Uterus (tissue), 2 donors: ENCODE data around the gene FILIP1L.

Source experiments
- CTCF ChIP-seq, 4 experiments: fragments of 200-600 bp in 2 of 4; fragments of 450-650 bp in 2 of 4; sonication (generic) in 2 of 4; IDR thresholded peaks; one replicate each; pipeline ENCODE4 v1.5.1; 2016 to 2019; ENCODE audit warnings: antibody characterized with exemption in 4 of 4, mild to moderate bottlenecking in 2 of 4, moderate library complexity in 1 of 4
- POLR2A ChIP-seq, 2 donors: fragments of 450-650 bp; IDR thresholded peaks; one replicate each; pipeline ENCODE4 v1.6.1; 2016; ENCODE audit warnings: antibody characterized with exemption in 2 of 2, mild to moderate bottlenecking in 1 of 2, moderate library complexity in 1 of 2

DNA sequence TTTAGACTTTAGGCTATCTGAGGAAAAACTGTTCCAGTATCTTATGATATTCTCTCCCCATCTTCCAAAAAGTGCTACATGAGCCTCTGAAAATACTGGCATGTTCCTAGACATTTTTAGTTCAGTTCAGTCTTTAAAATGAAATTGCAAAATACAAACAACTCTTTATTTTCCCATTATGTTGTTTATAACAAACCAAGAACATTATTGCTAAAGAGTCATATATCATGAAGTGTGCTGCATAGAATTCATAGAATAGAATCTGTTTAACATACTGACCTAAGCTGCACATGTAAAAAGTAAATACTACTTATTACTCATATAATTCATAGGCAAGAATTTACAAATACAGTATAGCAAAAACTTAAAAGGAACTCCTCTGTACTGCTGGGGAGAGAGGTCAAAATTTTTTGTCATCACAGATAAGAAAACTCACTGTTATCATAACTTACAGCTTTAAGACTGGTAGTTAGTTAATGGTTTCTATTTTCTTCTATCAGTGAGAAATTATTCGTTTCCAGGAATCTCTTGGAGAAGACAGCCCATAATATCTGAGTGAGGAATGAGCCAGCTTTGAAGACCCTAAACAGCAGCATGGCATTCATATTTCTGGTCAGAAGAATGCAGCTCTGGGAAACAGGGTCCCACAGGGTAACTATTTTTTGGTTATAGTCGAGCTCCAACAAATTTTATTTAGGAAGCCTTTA lies 32.2 kb downstream of the FILIP1L start:
- TF ChIP-seq CTCF (IDR thresholded peaks at IDR 0.05): no peak
- TF ChIP-seq POLR2A (IDR thresholded peaks at IDR 0.05): no peak
